IMR-90 (cell line): ENCODE data around the gene KCNIP1. TPM values are rescaled to one million over a fixed set of nuclear protein-coding genes. Genes with fewer than 3 reads are reported as not detected.

Source experiments
- ATAC-seq: fragments of 200-7000 bp; cut with Tn5 transposase; 2 replicates; pipeline ENCODE4 v1.9.1; 2020; ENCODE audit warnings: low read depth, mild to moderate bottlenecking, moderate library complexity
- BruUV-seq: library from RNA; stranded (reverse); fragments of 400-500 nt; replicated peaks from 2 replicates; lab custom pipeline; 2021; lab: Mats Ljungman, UMichigan
- CTCF ChIA-PET: fragments of 300-600 bp; formaldehyde crosslinking; extraction: SDS; loops from one replicate; lab custom pipeline; 2021; ENCODE audit warnings: antibody characterized with exemption; lab: Yijun Ruan, JAX
- POLR2A ChIA-PET: fragments of 300-600 bp; sonication (Branson Sonifier 250); formaldehyde crosslinking; loops from one replicate; lab custom pipeline; 2022; ENCODE audit warnings: antibody characterized with exemption; ENCODE audit not compliant: unreplicated experiment; lab: Charles Lee
- DNase-seq: peaks from one replicate; pipeline ENCODE4 v3.0.0; 2013
- H2AFZ ChIP-seq: replicated peaks from 2 replicates; pipeline ENCODE3; 2013; ENCODE audit warnings: low read length, mild to moderate bottlenecking; ENCODE audit not compliant: poor library complexity
- H2AK5ac ChIP-seq: 2 replicates; pipeline ENCODE4 v1.6.1; 2013; ENCODE audit warnings: low read depth, low read length, inconsistent platforms
- H2AK9ac ChIP-seq: replicated peaks from 2 replicates; pipeline ENCODE3; 2013; ENCODE audit warnings: mild to moderate bottlenecking, low read depth, low read length, moderate library complexity; ENCODE audit not compliant: poor library complexity
- H2BK120ac ChIP-seq: 2 replicates; pipeline ENCODE4 v1.6.1; 2013; ENCODE audit warnings: low read depth, low read length, inconsistent platforms
- H2BK15ac ChIP-seq: 3 replicates; pipeline ENCODE4 v1.6.1; 2013; ENCODE audit warnings: low read depth, low read length, inconsistent platforms
- H2BK20ac ChIP-seq: 2 replicates; pipeline ENCODE4 v1.6.1; 2013; ENCODE audit warnings: low read depth, mild to moderate bottlenecking, inconsistent platforms, low read length, moderate library complexity
- H2BK5ac ChIP-seq: 2 replicates; pipeline ENCODE4 v1.6.1; 2013; ENCODE audit warnings: mild to moderate bottlenecking, low read depth, low read length, inconsistent platforms; ENCODE audit not compliant: poor library complexity, severe bottlenecking
- H3K14ac ChIP-seq: replicated peaks from 2 replicates; pipeline ENCODE4 v1.6.1; 2013; ENCODE audit warnings: low read depth, low read length, inconsistent platforms
- H3K18ac ChIP-seq: 2 replicates; pipeline ENCODE4 v1.6.1; 2013; ENCODE audit warnings: low read depth, low read length, control low read depth
- H3K23ac ChIP-seq: 2 replicates; pipeline ENCODE4 v1.6.1; 2013; ENCODE audit warnings: low read depth, low read length, inconsistent platforms
- H3K27ac ChIP-seq: 2 replicates; pipeline ENCODE4 v1.5.1; 2013; ENCODE audit warnings: mild to moderate bottlenecking, control low read depth, low read length; ENCODE audit not compliant: insufficient read depth
- H3K27me3 ChIP-seq: 2 replicates; pipeline ENCODE4 v1.6.1; 2013; ENCODE audit warnings: low read length; ENCODE audit not compliant: control insufficient read depth, insufficient read depth
- H3K36me3 ChIP-seq: 2 replicates; pipeline ENCODE4 v1.6.1; 2013; ENCODE audit warnings: low read length, mixed read lengths; ENCODE audit not compliant: control insufficient read depth, insufficient read depth
- H3K4ac ChIP-seq: 2 replicates; pipeline ENCODE4 v1.6.1; 2013; ENCODE audit warnings: low read depth, low read length, inconsistent platforms
- H3K4me1 ChIP-seq: 2 replicates; pipeline ENCODE4 v1.6.1; 2013; ENCODE audit warnings: low read length, mixed read lengths; ENCODE audit not compliant: control insufficient read depth, insufficient read depth
- H3K4me2 ChIP-seq: 2 replicates; pipeline ENCODE4 v1.6.1; 2013; ENCODE audit warnings: low read depth, mild to moderate bottlenecking, control low read depth, low read length, moderate library complexity
- H3K4me3 ChIP-seq: 2 replicates; pipeline ENCODE4 v1.5.1; 2013; ENCODE audit warnings: low read depth, mild to moderate bottlenecking, control low read depth, low read length, moderate library complexity; ENCODE audit not compliant: insufficient read depth
- H3K56ac ChIP-seq: 2 replicates; pipeline ENCODE4 v1.6.1; 2013; ENCODE audit warnings: low read length, inconsistent platforms; ENCODE audit not compliant: insufficient read depth; ENCODE audit errors: extremely low read depth
- H3K79me1 ChIP-seq, 2 experiments: 2 replicates each; pipeline ENCODE4 v1.6.1; 2013; ENCODE audit warnings: low read length in 2 of 2, inconsistent platforms in 1 of 2, low read depth in 1 of 2
- H3K9ac ChIP-seq: 2 replicates; pipeline ENCODE4 v1.6.1; 2013; ENCODE audit warnings: low read depth, low read length, control low read depth
- H3K9me1 ChIP-seq: 2 replicates; pipeline ENCODE4 v1.6.1; 2013; ENCODE audit warnings: low read length, inconsistent platforms; ENCODE audit not compliant: insufficient read depth
- H3K9me3 ChIP-seq: 2 replicates; pipeline ENCODE4 v1.6.1; 2013; ENCODE audit warnings: low read length; ENCODE audit not compliant: control insufficient read depth, insufficient read depth
- H4K20me1 ChIP-seq: 2 replicates; pipeline ENCODE4 v1.6.1; 2013; ENCODE audit warnings: low read length, inconsistent platforms; ENCODE audit not compliant: insufficient read depth
- H4K5ac ChIP-seq: 2 replicates; pipeline ENCODE4 v1.6.1; 2013; ENCODE audit warnings: mild to moderate bottlenecking, low read depth, low read length, control low read depth
- H4K8ac ChIP-seq, 2 experiments: 2 replicates each; pipeline ENCODE4 v1.6.1; 2013; ENCODE audit warnings: low read depth in 2 of 2, low read length in 2 of 2, control low read depth in 1 of 2, inconsistent platforms in 1 of 2
- H4K91ac ChIP-seq: 2 replicates; pipeline ENCODE4 v1.6.1; 2013; ENCODE audit warnings: low read depth, low read length, inconsistent platforms; ENCODE audit not compliant: insufficient read depth
- BHLHE40 ChIP-seq: fragments of 150-350 bp; IDR thresholded peaks from 2 replicates; pipeline ENCODE4 v1.6.1; 2016; ENCODE audit warnings: mild to moderate bottlenecking, low read depth, low read length
- CEBPB ChIP-seq: IDR thresholded peaks from 2 replicates; pipeline ENCODE4 v1.6.1; 2012; ENCODE audit warnings: low read depth, low read length, improper control_type of control experiment
- CHD1 ChIP-seq: IDR thresholded peaks from 2 replicates; pipeline ENCODE4 v1.6.1; 2012; ENCODE audit warnings: low read depth, low read length, improper control_type of control experiment
- ELK1 ChIP-seq: fragments of 150-350 bp; IDR thresholded peaks from 2 replicates; pipeline ENCODE4 v1.6.1; 2016; ENCODE audit warnings: low read depth, mild to moderate bottlenecking, low read length, moderate library complexity, borderline replicate concordance
- MAFK ChIP-seq: IDR thresholded peaks from 2 replicates; pipeline ENCODE4 v1.6.1; 2012; ENCODE audit warnings: low read depth, low read length, improper control_type of control experiment
- MAZ ChIP-seq: IDR thresholded peaks from 2 replicates; pipeline ENCODE4 v1.6.1; 2012; ENCODE audit warnings: low read depth, mild to moderate bottlenecking, low read length, improper control_type of control experiment, moderate library complexity, borderline replicate concordance
- MXI1 ChIP-seq: IDR thresholded peaks from 2 replicates; pipeline ENCODE4 v1.6.1; 2012; ENCODE audit warnings: low read depth, mild to moderate bottlenecking, low read length, moderate library complexity, borderline replicate concordance
- NFE2L2 ChIP-seq: fragments of 150-350 bp; IDR thresholded peaks from 2 replicates; pipeline ENCODE4 v1.6.1; 2016; ENCODE audit warnings: low read depth, mild to moderate bottlenecking, low read length
- POLR2A ChIP-seq: IDR thresholded peaks from 2 replicates; pipeline ENCODE4 v1.6.1; 2012; ENCODE audit warnings: mild to moderate bottlenecking, low read depth, low read length
- RAD21 ChIP-seq: IDR thresholded peaks from 2 replicates; pipeline ENCODE4 v1.6.1; 2012; ENCODE audit warnings: low read length, improper control_type of control experiment
- RCOR1 ChIP-seq: IDR thresholded peaks from 2 replicates; pipeline ENCODE4 v1.6.1; 2012; ENCODE audit warnings: mild to moderate bottlenecking, low read length, improper control_type of control experiment; ENCODE audit not compliant: insufficient replicate concordance
- RFX5 ChIP-seq: IDR thresholded peaks from 2 replicates; pipeline ENCODE4 v1.8.0; 2012; ENCODE audit warnings: low read depth, mild to moderate bottlenecking, low read length, moderate library complexity
- USF2 ChIP-seq: fragments of 150-350 bp; IDR thresholded peaks from 2 replicates; pipeline ENCODE4 v1.6.1; 2017; ENCODE audit warnings: mild to moderate bottlenecking, antibody characterized with exemption, low read length, low read depth
- WGBS, 2 experiments: methylation state at CpG; one replicate each; pipeline versions ENCODE4 v1.1.5 to v1.1.7; 2013; ENCODE audit warnings: missing lambda C conversion rate in 2 of 2; ENCODE audit not compliant: insufficient read length in 1 of 2; ENCODE audit errors: extremely low coverage in 2 of 2; 5-methylcytosine and 5-hydroxymethylcytosine counted together
- dilution Hi-C: fragments of 300-500 bp; cut with HindIII; formaldehyde crosslinking; loops from one replicate; pipeline ENCODE4 v1.14.3; 2018; ENCODE audit warnings: low sequenced_read_pairs; ENCODE audit not compliant: unreplicated experiment
- in situ Hi-C: fragments of 300-500 bp; cut with MboI; formaldehyde crosslinking; loops from 3 replicates; pipeline ENCODE4 v1.14.3; 2019; ENCODE audit warnings: low sequenced_read_pairs, inconsistent platforms, mixed read lengths
- intact Hi-C: fragments of 100-400 bp; cut with micrococcal nuclease; formaldehyde crosslinking; loops from 2 replicates; pipeline ENCODE4 v1.10.0; 2022
- polyA plus RNA-seq, 3 experiments: library from polyadenylated mRNA; depleted of rRNA; stranded (reverse); fragments of >200 nt; gene quantifications; 2 replicates each; pipeline ENCODE4 v1.2.3, GENCODE V29; 2012; ENCODE audit warnings: low replicate concordance in 1 of 3
- total RNA-seq: library from RNA; depleted of rRNA; stranded (reverse); fragments of >200 nt; gene quantifications from 2 replicates; pipeline ENCODE4 v1.2.3, GENCODE V29; 2012

The KCNIP1 gene
- total and polyA plus RNA-seq, 2 of the 4 experiments (the other 2 are of a cell fraction), result not detected

- CTCF ChIA-PET, result no interaction called here
- dilution Hi-C loops, result no loop called here
- no peak for TF ChIP-seq USF2
- no peak for TF ChIP-seq MXI1
- TF ChIP-seq MAFK, result no peak
- no peak for TF ChIP-seq MAZ
- no peak for TF ChIP-seq CHD1
- TF ChIP-seq RFX5, result no peak
- TF ChIP-seq ELK1, result no peak
- TF ChIP-seq RCOR1, result no peak
- no peak for TF ChIP-seq NFE2L2
- no peak for TF ChIP-seq CEBPB
- no peak for TF ChIP-seq RAD21
- no peak for TF ChIP-seq BHLHE40
- no peak for TF ChIP-seq POLR2A
Observed at GRCh38 chr5:170656346-170656745, 152.5 kb downstream of the KCNIP1 start.

More at GRCh38 chr5:170656346-170656745, 152.5 kb downstream of the KCNIP1 start:
- H3K18ac ChIP-seq, result no peak overlapping the region
- H2AFZ ChIP-seq, result no peak overlapping the region
- 83% methylated on average over 1 of the region's 4 CpGs; no CpG with 5 or more reads in 1 of the 2 experiments for WGBS, 2 experiments
- BruUV-seq, result no TSS peak
- ATAC-seq (no peak), DNase-seq (no peak)
- H3K9ac ChIP-seq, result no peak overlapping the region
- H3K56ac ChIP-seq, result no peak overlapping the region
- H3K4me3 ChIP-seq, result no peak overlapping the region
- H4K5ac ChIP-seq, result no peak overlapping the region
- no peak overlapping the region for H2AK9ac ChIP-seq
- no peak overlapping the region for H4K8ac ChIP-seq
- no peak overlapping the region for H3K27ac ChIP-seq
- H2BK5ac ChIP-seq, result no peak overlapping the region
- no peaks in the 10 kb centered on the region for H3K4me1 ChIP-seq
- no peak overlapping the region for H3K4ac ChIP-seq
- H3K4me2 ChIP-seq, result no peak overlapping the region
- no peak overlapping the region for H2BK20ac ChIP-seq
- H3K9me1 ChIP-seq, result no peaks in the 10 kb centered on the region
- H2BK15ac ChIP-seq, result no peak overlapping the region
- no peak overlapping the region for H2BK120ac ChIP-seq
- no peaks in the 10 kb centered on the region for H3K79me1 ChIP-seq
- H3K36me3 ChIP-seq, result no peaks in the 10 kb centered on the region
- H4K20me1 ChIP-seq, result no peaks in the 10 kb centered on the region
- in situ Hi-C loops, result no loop called here
- H3K14ac ChIP-seq, result no peak overlapping the region
- H4K91ac ChIP-seq, result no peak overlapping the region
- no peaks in the 10 kb centered on the region for H3K27me3 ChIP-seq
- POLR2A ChIA-PET, result no interaction called here
- no peak overlapping the region for H2AK5ac ChIP-seq
- H3K23ac ChIP-seq, result no peak overlapping the region
- no peaks in the 10 kb centered on the region for H3K9me3 ChIP-seq
- intact Hi-C loops, result no loop called here
